Thymus (tissue), 11 donors: ENCODE measurements around the gene GARRE1. TPM values are rescaled to one million over a fixed set of nuclear protein-coding genes. Genes with fewer than 3 reads are reported as not detected.
"Not testable (repeated sequence)": the region's sequence is repeated elsewhere in the genome, so short reads cannot be mapped to it uniquely, and the experiment has no call there.

ENCODE experiments used
- DNase-seq, 9 donors: peaks; one replicate each; pipeline ENCODE4 v3.0.0-alpha.2; 2013; ENCODE audit warnings: low spot score in 9 of 9, low read depth in 6 of 9, missing footprints in 1 of 9
- H3K27ac ChIP-seq, 2 donors: one replicate each; pipeline ENCODE4 v1.5.1; 2013; ENCODE audit warnings: control low read depth in 1 of 2, low read depth in 1 of 2, low read length in 1 of 2, mild to moderate bottlenecking in 1 of 2, moderate library complexity in 1 of 2
- H3K27me3 ChIP-seq, 2 donors: one replicate each; pipeline ENCODE4 v1.5.1; 2013; ENCODE audit warnings: low read length in 1 of 2; ENCODE audit not compliant: control insufficient read depth in 2 of 2, insufficient read depth in 1 of 2
- H3K36me3 ChIP-seq, 2 donors: one replicate each; pipeline ENCODE4 v1.5.1; 2013; ENCODE audit warnings: low read length in 1 of 2, mild to moderate bottlenecking in 1 of 2, moderate library complexity in 1 of 2; ENCODE audit not compliant: control insufficient read depth in 2 of 2, insufficient read depth in 2 of 2
- H3K4me1 ChIP-seq, 2 donors: one replicate each; pipeline ENCODE4 v1.5.1; 2013; ENCODE audit warnings: low read length in 2 of 2; ENCODE audit not compliant: control insufficient read depth in 2 of 2, insufficient read depth in 2 of 2
- H3K4me3 ChIP-seq, 2 donors: one replicate each; pipeline ENCODE4 v1.5.1; 2013; ENCODE audit warnings: low read length in 2 of 2, control low read depth in 1 of 2, mild to moderate bottlenecking in 1 of 2
- H3K9me3 ChIP-seq, 2 donors: one replicate each; pipeline ENCODE4 v1.5.1; 2013; ENCODE audit warnings: low read length in 1 of 2, mild to moderate bottlenecking in 1 of 2; ENCODE audit not compliant: control insufficient read depth in 2 of 2, insufficient read depth in 1 of 2
- WGBS: extraction: QIAGEN DNeasy Blood & Tissue Kit; methylation state at CpG from one replicate; pipeline ENCODE4 v1.1.7; 2013; 5-methylcytosine and 5-hydroxymethylcytosine counted together
- polyA plus RNA-seq: library from polyadenylated mRNA; stranded (reverse); fragments of 200-250 nt; gene quantifications from one replicate; pipeline ENCODE4 v1.2.3, GENCODE V29; 2013
- total RNA-seq: library from RNA; stranded (reverse); fragments of 120-200 nt; gene quantifications from one replicate; pipeline ENCODE4 v1.2.4, GENCODE V29; 2013
- donor health status: healthy.

GARRE1 gene
- total and polyA plus RNA-seq, 2 donors, result 7.4 to 12.3 TPM

DNA sequence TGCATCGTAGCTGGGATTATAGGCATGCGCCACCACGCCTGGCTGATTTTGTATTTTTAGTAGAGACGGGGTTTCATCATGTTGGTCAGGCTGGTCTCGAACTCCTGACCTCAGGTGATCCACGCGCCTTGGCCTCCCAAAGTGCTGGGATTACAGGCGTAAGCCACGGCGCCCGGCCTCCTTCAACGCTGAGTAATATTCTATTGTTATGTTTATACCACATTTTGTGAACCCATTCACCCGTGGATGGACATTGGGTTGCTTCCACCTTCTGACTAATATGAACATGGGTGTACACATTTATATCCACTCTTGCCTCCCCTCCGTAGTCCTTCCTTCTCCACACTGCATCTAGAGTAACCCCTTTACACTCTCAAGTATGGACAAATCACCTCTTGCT, 1.2 kb upstream of the GARRE1 start:
- not testable (repeated sequence) for H3K36me3 ChIP-seq, H3K9me3 ChIP-seq, DNase-seq, H3K27ac ChIP-seq, H3K4me1 ChIP-seq, H3K27me3 ChIP-seq, H3K4me3 ChIP-seq
- 96% methylated on average over 14 of the region's 14 CpGs for WGBS

DNA sequence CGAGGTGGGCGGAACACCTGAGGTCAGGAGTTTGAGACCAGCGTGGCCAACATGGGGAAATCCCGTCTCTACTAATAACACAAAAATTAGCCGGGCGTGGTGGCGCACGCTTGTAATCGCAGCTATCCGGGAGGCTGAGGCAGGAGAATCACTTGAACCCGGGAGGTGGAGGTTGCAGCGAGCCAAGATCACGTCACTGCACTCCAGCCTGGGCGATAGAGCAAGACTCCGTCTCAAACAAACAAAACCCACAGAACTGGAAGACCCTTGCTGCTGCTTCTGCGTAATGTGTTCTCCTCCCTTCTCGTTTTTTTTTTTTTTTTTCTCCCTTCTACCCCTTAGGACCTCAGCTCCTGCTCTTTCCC, 691 bp upstream of the GARRE1 start:
- peak overlapping the region; percentile 92 to 93 for H3K4me3 ChIP-seq
- H3K27ac ChIP-seq, DNase-seq, H3K4me1 ChIP-seq, H3K9me3 ChIP-seq, H3K27me3 ChIP-seq, H3K36me3 ChIP-seq: not testable (repeated sequence)
- 77% methylated on average over 17 of the region's 17 CpGs for WGBS

DNA sequence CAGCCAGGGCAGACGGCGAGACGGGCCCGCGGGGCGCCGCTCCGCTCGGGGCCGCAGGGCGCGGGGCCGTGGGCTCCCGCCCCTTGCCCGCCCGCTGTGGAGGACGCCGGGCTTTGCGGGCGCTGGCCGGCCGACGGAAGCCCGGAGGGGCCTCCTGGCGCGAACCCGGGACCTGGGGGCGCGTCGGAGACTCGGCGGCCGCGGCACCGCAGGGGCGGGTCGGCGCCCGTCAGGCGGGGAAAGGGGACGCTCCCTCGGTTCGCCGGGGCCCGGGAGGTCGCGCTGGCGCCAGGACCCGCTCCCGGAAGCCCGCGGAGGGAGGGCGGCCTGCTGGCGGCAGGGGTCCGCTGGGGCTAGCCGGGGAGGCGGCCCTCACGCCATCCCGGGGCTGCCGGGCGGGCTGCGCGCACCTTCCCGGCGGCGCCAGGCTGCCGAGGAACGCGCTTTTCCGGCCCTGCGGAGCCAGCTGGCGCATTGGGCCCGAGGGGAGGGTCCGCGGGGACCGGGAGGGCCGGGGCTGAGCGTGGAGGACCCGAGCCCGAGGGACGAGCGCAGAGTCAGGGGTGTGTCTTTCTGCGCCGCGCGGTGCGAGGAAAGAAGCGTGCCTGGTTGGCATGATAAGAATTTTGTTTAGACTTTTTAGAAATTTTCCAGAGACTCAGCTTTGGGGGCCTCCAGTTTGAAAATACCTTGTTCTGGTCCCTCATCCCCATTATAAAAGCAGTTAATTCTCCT, 511 bp downstream of the GARRE1 start:
- WGBS, result under 1% methylated on average over 88 of the region's 88 CpGs
- peak overlapping the region in 1 of 2 donors; percentile 90 for H3K27ac ChIP-seq
- H3K27me3 ChIP-seq, result no peaks in the 10 kb centered on the region
- peaks cover 0 to 6% of the 10 kb centered on the region in 2 donors for H3K4me1 ChIP-seq
- DNase-seq, result peak in 2 of 9 donors; percentile 25 to 50
- peak overlapping the region; percentile 51 to 93 for H3K4me3 ChIP-seq
- no peaks in the 10 kb centered on the region for H3K9me3 ChIP-seq
- no peaks in the 10 kb centered on the region for H3K36me3 ChIP-seq

DNA sequence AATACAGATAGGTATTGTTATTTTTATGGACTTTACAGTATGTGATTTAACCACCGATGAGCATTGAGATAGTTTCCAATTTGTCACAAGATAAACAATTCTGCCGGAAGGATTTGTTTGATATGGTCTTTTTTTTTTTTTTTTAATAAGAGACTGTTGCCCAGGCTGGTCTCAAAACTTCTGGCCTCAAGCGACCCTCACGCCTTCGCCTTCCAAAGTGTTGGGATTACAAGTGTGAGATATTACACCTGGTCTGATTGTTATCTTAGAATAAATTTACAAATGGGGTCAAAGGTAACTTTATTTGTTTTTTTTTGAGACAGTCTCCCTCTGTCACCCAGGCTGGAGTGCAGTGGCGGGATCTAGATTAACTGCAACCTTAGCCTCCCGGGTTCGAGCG, 1.2 kb downstream of the GARRE1 start:
- Histone ChIP-seq H3K4me3 (peak overlapping the region; percentile 51 to 93), H3K9me3 (no peaks in the 10 kb centered on the region), H3K27me3 (no peaks in the 10 kb centered on the region), H3K36me3 (no peaks in the 10 kb centered on the region), H3K4me1 (peaks cover 0 to 6% of the 10 kb centered on the region in 2 donors), H3K27ac (no peak overlapping the region)
- no peak for DNase-seq
- 85% methylated on average over 9 of the region's 9 CpGs for WGBS

DNA sequence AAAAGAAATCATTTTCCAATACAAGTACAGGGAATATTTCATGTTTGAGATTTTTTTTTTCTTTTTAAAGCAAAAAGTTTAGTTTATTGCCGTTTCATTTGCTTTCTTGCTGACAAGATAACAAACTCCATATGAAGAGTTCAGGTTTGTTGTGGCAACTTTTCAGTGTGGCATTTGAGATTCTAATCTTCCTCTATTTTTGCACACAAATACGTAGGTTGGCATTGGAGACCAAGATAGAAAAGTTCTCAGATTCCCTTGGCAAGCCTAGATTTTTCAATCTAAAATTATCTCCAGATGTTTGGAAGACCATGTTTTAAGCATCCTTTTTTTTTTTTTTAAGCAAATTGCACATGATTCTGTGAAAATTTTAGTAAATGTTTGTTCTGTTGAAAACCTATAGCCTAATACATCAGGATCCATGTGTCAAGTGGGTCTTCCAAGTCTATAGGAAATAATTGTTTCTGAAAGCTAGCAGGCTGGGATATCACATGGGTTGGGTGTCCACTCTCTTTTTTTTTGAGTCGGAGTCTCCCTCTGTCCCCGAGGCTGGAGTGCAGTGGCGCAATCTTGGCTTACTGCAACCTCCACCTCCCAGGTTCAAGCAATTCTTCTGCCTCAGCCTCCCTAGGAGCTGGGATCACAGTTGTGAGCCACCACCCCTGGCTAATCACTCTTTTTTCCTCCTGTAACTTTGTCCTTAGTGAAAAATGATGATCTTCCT, 2.6 kb downstream of the GARRE1 start:
- no peaks in the 10 kb centered on the region for H3K36me3 ChIP-seq
- H3K27me3 ChIP-seq, result no peaks in the 10 kb centered on the region
- 81% methylated on average over 5 of the region's 5 CpGs for WGBS
- no peak overlapping the region for H3K4me3 ChIP-seq
- H3K27ac ChIP-seq, result no peak overlapping the region
- peaks cover 0 to 6% of the 10 kb centered on the region in 2 donors for H3K4me1 ChIP-seq
- DNase-seq, result no peak
- no peaks in the 10 kb centered on the region for H3K9me3 ChIP-seq

DNA sequence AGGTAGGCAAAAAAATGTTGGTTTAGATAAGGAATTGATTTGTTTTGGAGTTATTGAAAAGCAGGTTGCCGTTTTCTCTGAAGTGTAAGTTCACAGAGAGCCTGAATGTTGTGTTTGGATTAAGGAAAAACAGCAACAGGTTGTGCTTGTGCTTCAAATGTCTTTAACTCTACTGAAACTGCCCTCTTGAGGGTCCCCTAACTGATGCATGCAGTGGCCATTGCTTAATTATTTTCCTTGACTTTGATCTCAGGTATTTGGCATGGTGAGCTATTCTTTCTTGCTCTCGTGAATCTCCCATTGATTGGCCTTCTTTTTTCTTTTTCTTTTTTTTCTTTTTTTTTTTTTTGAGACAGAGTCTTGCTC, 3.2 kb downstream of the GARRE1 start:
- H3K4me3 ChIP-seq, result no peak overlapping the region
- H3K9me3 ChIP-seq, result no peaks in the 10 kb centered on the region
- H3K36me3 ChIP-seq, result no peaks in the 10 kb centered on the region
- peaks cover 0 to 6% of the 10 kb centered on the region in 2 donors for H3K4me1 ChIP-seq
- WGBS, result 97% methylated on average over 2 of the region's 2 CpGs
- H3K27me3 ChIP-seq, result no peaks in the 10 kb centered on the region
- H3K27ac ChIP-seq, result no peak overlapping the region
- no peak for DNase-seq

DNA sequence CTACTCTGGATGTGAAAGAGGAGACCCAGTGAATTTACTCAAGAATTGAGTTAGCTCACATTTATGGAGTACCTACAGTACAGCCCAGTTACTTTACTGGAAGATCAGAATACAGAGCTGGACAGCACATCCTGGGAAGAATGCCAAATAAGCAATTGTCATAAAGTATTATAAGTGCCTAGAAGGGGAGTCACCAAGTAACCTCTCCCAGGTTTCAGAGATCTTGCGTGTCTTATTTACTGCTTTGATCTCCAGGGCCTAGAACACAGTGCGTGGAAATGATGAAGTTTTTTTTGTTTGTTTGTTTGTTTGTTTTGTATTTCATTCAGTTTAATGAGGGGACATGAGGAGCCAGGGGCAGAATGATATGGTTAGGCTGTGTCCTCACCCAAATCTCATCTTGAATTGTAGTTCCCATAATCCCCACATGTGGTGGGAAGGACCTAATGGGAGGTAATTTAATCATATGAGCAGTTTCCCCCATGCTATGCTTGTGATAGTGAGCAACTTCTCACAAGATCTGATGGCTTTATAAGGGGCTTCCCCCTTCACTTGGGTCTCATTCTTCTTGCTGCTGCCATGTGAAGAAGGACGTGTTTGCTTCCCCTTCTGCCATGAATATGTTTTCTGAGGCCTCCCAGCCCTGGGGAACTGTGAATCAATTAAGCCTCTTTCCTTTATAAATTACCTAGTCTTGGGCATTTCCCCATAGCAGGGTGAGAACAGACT, 5.2 kb downstream of the GARRE1 start:
- no peaks in the 10 kb centered on the region for H3K27me3 ChIP-seq
- no peaks in the 10 kb centered on the region for H3K36me3 ChIP-seq
- no peaks in the 10 kb centered on the region for H3K4me1 ChIP-seq
- 95% methylated on average over 3 of the region's 3 CpGs for WGBS
- H3K4me3 ChIP-seq, result no peak overlapping the region
- no peaks in the 10 kb centered on the region for H3K9me3 ChIP-seq
- DNase-seq, result no peak
- no peak overlapping the region for H3K27ac ChIP-seq

DNA sequence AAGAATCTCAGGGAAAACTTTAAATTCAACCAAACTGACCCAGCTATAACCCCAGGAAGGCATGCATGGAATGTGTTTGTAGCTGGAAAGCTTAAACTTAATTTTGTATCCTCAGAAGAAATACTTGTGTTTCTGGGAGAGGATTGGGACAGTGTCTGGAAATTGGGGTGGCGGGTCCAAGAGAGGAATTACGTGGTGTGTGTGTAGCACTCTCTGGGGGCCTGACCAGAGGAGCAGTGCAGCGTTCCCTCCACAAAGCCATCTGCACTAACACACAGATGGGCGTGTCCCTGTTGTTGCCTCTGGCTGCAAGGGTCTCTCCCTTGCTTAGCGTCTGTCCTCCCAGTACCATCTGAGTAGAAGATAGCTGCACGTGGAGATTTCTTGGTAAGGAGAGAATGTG, 6.4 kb downstream of the GARRE1 start:
- Histone ChIP-seq H3K27me3 (no peaks in the 10 kb centered on the region), H3K4me1 (peaks cover 0 to 2% of the 10 kb centered on the region in 2 donors), H3K36me3 (peaks cover 0 to 2% of the 10 kb centered on the region in 2 donors), H3K27ac (no peak overlapping the region), H3K9me3 (no peaks in the 10 kb centered on the region), H3K4me3 (no peak overlapping the region)
- DNase-seq, result no peak
- 85% methylated on average over 6 of the region's 6 CpGs for WGBS
